Spleen (tissue), 7 donors: ENCODE measurements around the gene SECISBP2.

Experiments
- POLR2A ChIP-seq, 3 donors: fragments of 450-650 bp; IDR thresholded peaks; one replicate each; pipeline ENCODE4 v1.5.1; 2017; ENCODE audit warnings: antibody characterized with exemption in 3 of 3, mild to moderate bottlenecking in 1 of 3
- POLR2AphosphoS5 ChIP-seq, 3 donors: sonication (generic); formaldehyde crosslinking; IDR thresholded peaks; one replicate each; pipeline ENCODE4 v1.5.1; 2017; ENCODE audit warnings: antibody characterized with exemption in 3 of 3
- TF ChIP-seq, protein P1 (sequence below), 11 experiments: fragments of 200-600 bp in 7 of 11; fragments of 450-650 bp in 4 of 11; sonication (generic) in 4 of 11; IDR thresholded peaks in 8 of 11; conservative IDR thresholded peaks in 3 of 11; 1 replicate in 7 of 11; 2 replicates in 4 of 11; pipeline versions ENCODE4 v1.4.0 to v1.8.0; 2016 to 2021; ENCODE audit warnings: antibody characterized with exemption in 11 of 11, inconsistent platforms in 4 of 11, mild to moderate bottlenecking in 1 of 11
- donor health status: DM: no; HTN: no; CAD: no; lungs with moderate emphysema.
- donor health status: DM: no; HTN: no; CAD: no.
- donor health status: DM: no; HTN: no; CAD: no.

DNA sequence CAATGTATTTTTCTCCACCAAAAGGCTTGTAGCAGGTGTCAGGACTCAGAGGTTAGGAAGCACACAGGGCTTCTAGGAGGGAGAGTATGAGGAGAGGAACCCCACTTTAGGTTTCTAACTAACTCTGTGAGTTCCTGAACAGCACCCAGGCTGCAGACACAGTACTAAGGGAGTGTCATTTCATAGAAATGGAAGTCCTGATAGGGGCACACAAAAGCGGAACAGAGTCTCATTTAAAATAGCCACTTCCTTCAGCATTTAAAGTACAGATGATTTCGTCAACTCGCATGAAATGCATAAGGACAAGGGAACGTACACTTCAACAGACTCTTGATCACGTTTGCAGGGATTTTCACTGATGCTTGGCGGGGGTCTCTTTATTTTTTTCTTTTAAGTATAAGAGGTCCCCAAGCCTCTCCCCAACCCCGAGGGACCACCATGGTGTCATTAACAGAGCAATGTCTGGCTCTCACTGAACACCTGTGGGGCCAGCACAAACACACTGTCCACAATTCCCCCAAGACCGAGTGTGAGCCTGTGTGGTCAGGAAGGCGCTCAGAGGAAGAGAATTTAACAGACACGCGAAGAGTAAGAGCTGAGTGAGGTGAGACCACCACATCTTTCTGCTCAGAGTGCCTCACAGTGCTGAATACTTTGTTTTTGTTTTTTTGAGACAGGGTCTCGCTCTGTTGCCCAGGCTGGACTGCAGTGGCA, 82.3 kb downstream of the SECISBP2 start:
- TF ChIP-seq, protein P1, sequence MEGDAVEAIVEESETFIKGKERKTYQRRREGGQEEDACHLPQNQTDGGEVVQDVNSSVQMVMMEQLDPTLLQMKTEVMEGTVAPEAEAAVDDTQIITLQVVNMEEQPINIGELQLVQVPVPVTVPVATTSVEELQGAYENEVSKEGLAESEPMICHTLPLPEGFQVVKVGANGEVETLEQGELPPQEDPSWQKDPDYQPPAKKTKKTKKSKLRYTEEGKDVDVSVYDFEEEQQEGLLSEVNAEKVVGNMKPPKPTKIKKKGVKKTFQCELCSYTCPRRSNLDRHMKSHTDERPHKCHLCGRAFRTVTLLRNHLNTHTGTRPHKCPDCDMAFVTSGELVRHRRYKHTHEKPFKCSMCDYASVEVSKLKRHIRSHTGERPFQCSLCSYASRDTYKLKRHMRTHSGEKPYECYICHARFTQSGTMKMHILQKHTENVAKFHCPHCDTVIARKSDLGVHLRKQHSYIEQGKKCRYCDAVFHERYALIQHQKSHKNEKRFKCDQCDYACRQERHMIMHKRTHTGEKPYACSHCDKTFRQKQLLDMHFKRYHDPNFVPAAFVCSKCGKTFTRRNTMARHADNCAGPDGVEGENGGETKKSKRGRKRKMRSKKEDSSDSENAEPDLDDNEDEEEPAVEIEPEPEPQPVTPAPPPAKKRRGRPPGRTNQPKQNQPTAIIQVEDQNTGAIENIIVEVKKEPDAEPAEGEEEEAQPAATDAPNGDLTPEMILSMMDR (IDR thresholded peaks at IDR 0.05 in 8 of 11, conservative IDR thresholded peaks at IDR 0.05 in 3 of 11), result no peak
- TF ChIP-seq POLR2A (IDR thresholded peaks at IDR 0.05) (peak in 1 of 3 donors; percentile 13), POLR2AphosphoS5 (IDR thresholded peaks at IDR 0.05) (peak in 1 of 3 donors; percentile 66)
